ENCODE results near the gene MYH11.
A peak's percentile ranks its signal among the peaks of the same experiment; 100 is the strongest.

The MYH11 gene

DNA sequence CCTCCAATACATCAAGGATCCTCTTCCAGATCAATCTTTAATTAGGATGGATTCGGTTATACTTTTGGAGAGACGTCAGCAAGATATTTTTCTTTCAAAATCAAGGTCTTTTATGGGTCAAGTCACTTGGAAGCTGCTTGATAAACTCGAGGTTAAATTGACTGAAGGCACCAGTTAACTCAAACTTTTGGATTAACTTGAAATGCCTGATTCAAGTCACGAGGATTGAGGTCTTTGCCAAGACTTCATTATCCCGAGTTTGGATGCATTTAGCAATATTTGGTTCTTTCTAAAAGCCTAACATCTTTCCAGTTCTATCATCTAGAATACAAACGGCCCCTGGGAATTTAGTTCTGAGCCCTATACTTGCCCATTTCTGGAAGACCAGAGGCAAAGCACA, 82.9 kb downstream of the MYH11 start:
- DNase-seq, result no peak

DNA sequence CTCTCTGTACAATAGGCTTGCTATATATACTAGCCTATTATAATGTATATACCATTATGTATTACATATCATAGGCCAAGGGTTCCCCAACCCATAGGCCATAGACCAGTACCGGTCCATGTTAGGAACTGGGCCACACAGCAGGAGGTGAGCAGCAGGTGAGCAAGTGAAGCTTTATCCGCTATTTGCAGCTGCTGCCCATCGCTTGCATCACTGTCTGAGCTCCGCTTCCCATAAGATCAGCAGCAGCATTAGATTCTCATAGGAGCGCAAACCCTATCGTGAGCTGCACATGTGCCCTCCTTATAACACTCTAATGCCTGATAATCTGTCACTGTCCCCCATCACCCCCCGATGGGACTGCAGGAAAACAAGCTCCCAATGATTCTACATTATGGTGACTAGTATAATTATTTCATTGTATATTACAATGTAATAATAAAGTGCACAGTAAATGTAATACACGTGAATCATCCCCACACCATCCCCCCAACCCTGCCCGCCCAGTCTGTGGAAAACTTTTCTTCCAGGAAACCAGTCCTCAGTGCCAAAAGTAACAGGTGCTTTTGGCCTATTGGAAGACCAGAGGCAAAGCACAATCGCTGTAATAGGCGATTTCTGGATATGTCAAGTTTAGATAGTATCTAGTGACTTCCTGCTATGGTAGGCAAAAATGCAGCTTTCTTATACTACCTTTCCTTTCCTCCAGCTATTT, 84.1 kb downstream of the MYH11 start:
- DNase-seq, result no peak

DNA sequence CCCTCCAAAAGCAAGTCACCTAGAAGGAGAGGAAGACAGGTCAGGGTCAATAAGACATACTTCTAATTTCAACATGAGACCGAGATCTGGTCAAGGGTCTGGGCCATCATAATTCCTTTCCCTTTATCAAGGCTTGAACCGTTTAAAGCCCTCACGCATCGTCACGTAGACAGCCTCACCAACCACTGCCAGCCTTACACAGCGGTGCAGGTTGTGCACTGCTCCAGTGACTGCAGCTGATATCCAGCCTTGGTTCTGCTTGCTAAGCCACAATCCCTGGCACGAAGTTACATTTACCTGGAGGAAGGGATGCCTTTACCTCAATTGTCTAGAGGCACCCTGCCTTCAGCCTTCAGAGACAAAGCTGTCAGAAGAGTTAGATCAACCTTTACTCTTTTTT, 85.1 kb downstream of the MYH11 start:
- no peak for DNase-seq

DNA sequence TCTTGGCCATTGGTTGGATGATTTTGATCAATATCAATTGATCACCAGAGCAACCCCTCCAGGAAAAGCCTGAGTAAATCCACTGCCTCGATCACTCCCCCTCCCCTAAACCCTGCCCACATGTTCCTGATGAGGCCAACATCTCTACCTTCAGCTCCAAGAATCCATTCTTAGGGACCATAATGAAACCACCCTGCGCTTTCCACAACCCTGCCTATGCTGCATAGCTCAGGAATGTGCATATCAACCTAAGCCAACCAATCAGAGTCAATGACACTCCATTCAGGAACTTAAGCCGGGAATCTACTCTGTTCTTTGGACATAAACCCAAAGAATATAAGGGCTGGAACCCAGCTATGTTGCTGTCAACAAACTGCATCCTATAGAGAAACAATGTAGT, 86.3 kb downstream of the MYH11 start:
- DNase-seq, result no peak

DNA sequence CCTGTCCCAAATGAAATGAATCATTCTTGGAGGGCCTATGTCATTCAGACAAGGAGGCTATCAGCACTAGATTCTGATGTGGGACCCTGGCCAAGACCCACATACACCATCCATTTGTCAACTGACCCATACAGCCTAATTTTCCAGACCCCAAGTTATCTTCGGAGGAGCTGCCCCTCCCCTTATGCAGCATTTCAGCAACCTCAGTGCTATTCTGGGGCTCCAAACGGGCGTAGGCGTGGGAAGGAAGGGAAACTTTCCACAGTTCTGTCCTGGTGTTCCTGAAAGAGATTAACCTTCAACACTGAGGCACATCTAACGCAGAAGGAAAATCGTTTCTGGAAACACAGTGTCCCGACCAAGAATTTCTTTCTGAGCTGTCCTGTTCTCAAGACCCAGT, 86.7 kb downstream of the MYH11 start:
- DNase-seq, result no peak

DNA sequence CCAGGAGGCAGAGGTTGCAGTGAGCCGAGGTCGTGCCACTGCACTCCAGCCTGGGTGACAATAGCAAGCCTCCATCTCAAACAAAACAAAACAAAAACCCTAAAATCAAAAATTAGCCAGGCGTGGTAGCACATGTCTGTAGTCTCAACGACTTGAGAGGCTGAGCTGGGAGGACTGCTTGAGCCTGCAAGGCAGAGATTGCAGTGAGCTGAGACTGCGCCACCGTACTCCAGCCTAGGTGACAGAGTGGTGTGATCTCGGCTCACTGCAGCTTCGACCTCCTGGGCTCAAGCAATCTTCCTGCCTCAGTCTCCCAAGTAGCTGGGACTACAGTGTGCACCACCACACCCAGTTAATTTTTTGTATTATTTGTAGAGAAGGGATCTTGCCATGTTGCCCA, 87.6 kb downstream of the MYH11 start:
- DNase-seq, result no peak

DNA sequence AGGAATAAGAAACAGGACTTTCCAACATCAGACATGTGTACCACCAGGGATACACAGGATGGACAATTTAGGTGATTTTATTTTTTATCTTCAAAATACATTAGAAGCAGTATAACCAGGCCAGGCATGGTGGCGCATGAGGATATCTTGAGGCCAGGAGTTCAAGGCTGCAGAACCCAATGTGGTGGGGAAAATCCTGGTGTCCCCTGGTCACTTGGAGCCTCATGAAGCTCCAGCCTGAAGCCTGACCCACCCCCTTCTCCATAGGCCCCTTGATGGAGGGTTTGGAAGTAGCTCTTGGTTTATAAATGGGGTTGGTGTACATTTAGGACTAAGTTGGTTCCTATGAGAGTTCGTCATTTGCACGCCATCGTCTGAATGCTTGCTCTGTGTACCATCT, 88.6 kb downstream of the MYH11 start:
- no peak for DNase-seq

DNA sequence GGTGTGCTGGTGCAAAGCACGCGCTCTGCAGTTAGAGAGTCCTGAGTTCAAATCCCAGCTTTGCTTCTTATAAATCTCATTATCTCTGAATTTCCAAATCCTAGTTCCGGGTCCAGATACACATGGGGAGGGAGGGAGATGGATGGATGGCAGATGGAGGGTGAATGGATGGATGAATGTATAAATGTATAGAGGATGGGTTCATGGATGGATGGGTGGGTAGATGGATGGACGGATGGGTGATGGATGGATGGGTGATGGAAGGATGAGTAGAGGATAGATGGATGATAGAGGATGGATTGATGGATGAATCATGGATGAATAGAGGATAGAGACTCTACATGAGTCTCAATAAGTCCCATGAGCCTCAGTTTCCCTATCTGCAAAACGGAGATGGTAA, 89.9 kb downstream of the MYH11 start:
- no peak for DNase-seq

DNA sequence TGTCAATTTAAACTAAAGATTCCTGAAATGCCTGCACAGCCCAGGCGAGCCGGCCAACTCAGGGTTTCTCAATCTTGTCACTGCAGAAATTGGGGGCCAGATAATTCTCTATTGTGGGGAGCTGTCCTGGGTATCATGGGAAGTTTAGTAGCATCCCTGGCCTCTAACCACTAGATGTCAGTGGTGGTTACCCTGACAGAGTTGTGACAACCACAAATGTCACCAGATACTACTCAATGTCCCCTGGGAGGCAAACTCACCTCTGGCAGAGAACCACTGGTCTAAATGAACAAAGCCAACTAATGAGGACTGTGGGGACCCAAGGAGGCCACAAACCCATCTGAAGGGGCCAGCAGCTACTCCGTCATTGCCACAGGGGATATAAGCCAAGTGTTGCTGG, 90.9 kb downstream of the MYH11 start:
- peak; percentile 7 for DNase-seq

DNA sequence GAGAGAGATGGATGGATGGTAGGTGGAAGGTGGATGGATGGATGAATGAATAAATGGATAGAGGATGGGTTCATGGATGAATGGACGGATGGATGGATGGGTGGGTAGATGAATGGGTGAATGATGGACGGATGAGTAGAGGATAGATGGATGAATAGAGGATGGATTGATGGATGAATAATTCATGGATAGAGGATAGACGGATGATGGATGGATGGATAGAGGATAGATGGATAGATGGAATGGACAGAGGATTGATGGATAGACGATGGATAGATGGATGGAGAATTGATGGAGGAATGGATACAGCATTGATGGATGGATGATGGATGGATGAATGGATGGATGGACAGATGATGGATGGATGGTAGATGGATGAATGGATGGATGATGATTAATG, 91.7 kb downstream of the MYH11 start:
- DNase-seq, result no peak

DNA sequence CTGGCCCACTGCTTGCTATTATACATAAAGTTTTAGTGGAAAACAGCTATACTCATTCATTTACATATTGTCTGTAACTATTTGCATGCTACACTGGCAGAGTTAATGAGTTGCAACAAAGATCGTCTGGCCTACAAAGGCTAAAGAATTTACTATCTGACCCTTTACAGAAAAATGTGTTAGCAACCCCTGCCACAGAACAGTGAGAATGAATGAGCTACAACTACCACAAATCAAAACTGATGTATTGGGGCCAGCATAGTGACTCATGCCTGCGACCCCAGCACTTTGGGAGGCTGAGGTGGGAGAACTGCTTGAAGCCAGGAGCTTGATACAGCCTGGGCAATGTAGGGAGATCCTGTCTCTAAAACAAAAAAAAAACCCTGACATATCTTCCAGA, 92.7 kb downstream of the MYH11 start:
- DNase-seq, result peak; percentile 30

DNA sequence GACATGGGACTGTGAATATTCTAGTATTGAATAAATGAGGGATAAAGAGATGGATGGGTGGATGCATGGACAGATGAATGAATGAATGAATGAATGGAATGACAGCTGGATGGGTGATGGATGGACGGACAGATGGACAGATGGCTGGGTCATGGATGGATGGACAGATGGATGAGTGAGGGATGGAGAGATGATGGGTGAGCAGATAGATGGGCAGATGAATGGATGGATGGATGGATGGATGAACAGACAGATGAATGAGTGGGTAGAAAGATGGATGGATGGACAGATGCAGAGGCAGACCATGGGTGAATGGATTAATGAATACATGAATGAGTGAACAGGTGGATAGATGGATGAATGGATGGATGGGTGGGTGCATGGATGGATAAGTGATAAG, 96.7 kb downstream of the MYH11 start:
- no peak for DNase-seq

DNA sequence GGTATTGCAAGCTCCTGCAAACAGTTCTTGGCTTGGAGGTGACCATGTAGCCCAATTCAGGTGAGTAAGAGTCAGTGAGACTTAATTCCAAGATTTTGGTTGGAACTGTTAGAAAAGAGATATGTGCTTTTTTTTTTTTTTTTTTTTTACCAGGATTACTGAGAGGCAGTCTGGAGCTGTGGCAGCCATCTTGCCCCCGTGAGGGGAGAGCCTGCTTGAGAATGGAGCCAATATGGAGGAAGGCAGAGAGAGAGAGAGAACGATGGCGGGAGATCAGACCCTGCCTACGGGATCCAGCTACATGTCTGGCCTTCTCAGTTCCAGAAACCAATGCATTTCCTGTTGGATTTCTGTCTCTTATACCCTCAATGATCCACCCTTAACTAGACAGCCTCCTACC, 97.8 kb downstream of the MYH11 start:
- DNase-seq, result no peak

DNA sequence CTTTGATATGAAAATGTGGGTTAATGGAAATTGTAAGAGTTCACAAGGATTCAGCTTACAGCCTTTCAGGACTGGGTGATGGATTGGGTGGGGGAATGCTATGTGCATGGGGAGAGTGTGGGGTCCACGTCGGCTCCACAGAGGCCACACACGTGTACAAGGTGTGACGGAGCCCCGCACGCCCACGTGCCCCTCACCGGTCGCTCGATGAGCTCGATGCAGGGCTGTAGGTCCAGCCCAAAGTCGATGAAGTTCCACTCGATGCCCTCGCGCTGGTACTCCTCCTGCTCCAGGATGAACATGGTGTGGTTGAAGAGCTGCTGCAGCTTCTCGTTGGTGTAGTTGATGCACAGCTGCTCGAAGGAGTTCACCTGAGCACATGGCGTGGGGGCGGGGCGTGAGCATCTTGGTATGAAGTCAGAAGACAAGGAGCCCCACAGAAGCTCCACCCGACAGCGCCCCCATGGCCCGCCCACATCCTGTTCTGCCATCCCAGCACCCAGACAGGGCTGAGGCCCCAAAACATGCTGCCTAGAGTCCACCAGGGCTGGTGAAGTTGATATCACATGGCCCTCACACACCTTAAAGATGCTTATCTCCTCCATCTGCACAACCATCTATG, 99.1 kb downstream of the MYH11 start:
- DNase-seq, result no peak

DNA sequence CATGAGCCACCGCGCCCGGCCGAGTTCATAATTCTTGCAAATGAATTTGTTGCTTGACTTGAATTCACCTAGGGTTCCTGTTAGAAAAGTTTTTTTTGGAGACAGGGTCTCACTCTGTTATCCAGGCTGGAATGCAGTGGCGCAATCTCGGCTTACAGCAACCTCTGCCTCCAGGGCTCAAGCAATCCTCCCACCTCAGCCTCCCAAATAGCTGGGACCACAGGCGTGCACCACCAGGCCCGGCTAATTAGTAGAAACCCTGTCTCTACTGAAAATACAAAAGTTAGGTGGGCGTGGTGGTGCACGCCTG, 99.8 kb downstream of the MYH11 start:
- no peak for DNase-seq

DNA sequence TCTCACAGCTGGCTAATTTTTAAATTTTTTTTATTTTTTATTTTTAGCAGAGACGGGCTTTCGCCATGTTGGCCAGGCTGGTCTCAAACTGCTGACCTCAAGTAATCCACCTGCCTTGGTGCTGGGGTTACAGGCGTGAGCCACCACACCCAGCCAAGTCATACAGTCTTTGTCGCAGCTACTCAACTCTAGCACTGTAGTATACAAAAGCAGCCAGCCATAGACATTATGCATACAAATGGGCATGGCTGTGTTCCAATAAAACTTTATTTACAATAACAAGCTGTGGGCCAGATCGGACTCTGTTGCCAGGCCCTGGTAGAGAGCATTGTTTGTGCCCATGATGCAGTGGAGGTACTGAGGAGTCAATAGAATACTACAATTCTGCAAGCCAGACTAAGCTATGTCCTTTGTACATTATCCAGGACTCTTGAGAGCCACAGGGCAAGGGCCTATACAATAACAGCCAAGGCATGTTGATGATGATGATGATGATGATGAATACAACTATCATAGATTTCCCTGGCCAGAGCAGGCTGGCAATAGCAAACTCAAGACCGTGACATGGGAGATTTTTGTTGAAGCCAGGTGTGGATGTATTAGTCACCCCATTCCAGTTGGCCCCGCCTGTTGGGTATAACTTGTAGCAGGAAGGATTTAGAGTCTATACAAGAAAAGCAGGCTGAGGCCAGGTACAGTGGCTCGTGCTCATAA, 101.8 kb downstream of the MYH11 start:
- DNase-seq, result no peak

DNA sequence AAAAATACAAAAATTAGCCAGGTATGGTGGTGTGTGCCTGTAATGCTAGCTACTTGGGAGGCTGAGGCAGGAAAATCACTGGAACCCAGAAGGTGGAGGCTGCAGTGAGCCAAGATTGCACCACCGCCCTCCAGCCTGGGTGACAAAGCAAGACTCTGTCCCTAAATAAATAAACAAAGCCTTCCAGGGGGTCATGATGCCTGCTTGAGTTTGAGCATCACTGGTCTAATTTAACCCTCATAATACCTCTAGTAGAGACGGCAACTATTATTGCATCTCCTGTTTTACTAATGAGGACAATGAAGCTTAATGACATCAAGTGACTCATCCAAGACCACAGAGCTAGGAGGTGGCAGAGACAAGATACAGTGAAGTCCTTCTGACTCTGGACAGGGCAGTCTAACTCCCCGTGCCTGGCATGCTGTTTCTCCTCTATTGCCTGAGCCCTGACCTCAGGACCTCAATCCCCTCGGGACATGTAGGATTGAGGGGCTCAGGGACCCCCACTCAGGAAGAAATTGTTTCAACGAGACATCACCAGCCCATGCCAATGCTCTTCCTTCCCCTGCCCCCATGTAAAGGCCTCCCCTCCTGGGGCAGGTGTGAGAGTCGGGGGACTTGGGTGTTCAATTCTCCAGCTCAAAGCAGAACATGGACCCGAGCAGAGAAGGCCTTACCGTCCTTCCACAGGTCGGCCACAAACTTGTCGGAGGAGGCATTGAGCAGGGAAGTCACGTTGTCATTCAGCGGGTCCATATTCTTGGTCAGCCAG, 103.9 kb downstream of the MYH11 start:
- no peak for DNase-seq

DNA sequence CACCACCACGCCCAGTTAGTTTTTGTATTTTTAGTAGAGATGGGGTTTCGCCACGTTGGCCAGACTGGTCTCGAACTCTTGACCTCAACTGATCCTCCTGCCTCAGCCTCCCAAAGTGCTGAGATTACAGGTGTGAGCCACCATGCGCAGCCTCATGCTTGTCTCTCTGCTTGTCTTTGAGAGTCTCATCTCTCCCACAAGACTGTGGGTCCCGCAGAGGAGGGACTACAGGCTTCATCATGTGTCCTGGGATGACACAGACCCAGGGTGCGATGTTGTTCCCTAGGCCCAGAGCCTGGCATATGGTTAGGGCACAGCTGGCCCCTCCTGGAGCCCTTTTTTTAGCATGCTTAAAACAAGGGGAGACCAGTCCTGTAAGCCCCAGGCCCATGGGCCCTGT, 104.9 kb downstream of the MYH11 start:
- DNase-seq, result no peak

DNA sequence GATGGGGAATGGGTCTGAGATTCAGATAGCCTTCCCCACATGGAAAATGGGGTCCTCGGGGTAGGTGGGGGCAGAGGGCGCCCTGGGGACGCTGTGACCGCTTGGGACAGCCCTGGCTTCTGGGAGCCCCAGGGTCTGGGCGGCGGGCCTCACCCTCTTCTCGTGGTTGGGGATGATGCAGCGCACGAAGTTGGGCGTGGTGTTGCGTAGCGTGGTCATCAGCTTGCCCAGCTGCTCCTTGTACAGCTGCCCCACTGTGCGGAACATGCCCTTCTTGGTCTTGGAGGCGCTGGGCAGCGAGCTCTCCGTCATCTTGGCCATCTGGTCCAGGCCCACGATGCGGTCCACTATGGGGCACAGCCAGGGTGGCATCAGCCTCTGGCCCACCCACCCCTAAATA, 106.8 kb downstream of the MYH11 start:
- no peak for DNase-seq

DNA sequence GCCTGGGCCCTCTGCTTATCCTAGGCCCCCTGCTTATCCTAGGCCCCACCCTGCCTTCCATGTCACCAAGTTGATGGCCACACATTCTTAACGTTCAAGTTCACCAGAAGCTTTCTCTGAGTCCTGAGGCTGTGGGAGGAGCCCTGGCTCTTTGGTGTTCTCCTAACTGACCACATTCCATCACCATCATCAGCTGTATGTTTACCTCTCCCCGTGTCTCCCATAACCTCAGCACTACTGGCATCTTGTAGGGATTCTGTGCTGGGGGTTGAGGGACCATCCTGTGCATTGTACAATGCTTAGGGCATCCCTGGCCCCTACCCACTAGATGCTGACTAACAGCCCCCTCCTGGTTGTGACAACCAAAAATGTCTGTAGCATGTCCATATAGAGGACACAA, 107.5 kb downstream of the MYH11 start:
- DNase-seq, result no peak

DNA sequence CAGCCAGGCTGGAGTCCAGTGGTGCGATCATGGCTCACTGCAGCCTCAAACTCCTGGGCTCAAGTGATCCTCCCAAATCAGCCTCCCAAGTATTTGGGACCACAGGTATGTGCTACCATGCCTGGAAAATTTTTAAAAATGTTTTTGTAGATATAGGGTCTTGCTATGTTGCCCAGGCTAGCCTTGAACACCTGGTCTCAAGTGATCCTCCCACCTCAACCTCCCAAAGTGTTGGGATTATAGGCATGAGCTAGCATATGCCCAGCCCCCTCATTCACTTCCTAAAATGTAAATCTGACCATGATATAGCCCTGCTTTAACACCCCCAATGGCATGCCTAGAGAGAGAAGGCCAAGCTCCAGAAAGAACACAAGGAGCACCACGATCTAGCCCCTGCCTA, 108.2 kb downstream of the MYH11 start:
- no peak for DNase-seq

DNA sequence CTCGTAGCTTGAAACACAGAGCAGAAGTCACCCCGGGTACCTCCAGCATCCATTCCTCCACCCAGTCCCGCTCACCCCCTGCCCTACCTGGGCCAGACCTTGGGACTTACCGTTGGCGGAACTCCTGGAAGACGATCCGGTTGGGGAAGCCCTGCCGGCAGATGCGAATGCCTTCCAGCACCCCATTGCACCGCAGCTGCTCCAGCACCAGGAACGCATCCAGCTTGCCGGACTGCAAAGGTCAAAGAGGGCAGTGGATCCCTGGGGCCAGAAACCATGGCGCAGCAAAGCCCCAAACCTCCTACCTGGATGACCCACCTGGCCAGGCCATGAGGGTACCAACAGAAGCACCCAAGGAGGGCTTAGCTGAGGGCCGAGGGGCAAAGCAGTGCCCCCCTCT, 108.9 kb downstream of the MYH11 start:
- no peak for DNase-seq

DNA sequence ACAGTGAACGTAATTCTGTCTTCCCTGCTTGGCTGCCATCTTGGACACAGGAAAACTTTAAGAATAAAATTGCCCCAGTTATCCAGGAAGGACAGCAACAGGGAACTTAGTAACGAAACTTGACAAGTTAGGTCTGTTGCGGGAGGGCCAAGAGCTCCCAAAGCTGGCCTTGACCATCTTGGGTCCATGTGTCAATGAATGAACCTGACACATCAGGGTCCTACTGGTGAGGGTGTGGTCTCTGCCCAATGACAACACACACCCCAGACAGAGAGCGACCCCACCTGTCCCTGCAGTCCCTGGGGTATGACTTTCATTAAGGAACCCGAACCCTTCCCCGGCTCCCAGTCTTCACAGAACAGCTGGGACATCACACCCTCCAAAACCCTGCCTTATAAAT, 110.5 kb downstream of the MYH11 start:
- DNase-seq, result no peak

DNA sequence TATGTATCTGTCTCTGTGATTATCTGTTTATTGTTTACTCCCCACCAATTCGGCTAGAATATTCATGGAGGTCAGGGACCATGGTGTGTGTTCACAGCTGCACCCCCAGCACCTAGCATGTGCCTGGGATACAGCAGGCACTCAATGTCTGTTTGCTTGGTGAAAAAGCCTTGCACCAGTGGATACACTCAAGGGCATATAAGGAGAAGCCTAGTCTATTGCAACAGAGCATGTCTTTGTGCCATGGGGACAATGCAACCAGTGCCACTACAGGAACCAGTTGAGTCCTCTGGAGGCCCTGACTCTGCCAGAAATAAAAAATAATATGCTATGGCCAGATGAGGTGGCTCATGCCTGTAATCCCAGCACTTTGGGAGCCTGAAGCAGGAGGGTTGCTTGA, 113.2 kb downstream of the MYH11 start:
- no peak for DNase-seq

Data from NCI-H526 treated with DMSO at 0.1 percent for 48 hours (cell line).